HG03159 (cell line): ENCODE measurements around the gene TRIM38.
"Not testable (repeated sequence)": the region's sequence is repeated elsewhere in the genome, so short reads cannot be mapped to it uniquely, and the experiment has no call there.

ENCODE experiments used
- ATAC-seq: cut with Tn5 transposase; IDR thresholded peaks from one replicate; pipeline ENCODE4 v1.9.1; 2021; ENCODE audit warnings: mild to moderate bottlenecking, moderate library complexity; ENCODE audit not compliant: unreplicated experiment

Gene TRIM38

DNA sequence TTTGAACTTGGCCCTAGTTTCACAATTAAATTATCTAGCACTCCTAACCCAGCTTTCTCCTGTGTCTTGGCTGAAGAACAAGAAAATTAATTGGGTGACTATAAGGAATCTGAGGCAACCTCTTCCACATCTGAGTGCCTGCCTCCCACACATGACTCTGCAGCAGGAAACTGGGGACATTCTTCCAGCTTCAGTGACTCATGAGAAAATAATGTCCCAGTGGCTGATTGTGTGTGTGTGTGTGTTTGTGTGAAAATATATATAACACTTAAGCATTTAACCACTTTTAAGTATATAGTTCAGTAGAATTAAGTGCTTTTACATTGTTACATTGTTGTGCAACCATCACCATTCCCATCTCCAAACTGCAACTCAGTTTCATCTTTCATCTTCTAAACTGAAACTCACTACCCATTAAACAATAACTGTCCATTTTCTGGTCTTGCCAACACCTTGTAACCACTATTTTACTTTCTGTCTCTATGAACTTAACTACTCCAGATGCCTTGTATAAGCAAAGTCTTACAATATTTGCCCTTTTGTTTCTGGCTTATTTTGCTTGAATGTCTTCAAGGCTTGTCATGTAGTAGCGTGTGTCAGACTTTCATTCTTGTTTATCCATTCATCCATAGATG is 8.7 kb downstream of the TRIM38 start:
- ATAC-seq = no peak

DNA sequence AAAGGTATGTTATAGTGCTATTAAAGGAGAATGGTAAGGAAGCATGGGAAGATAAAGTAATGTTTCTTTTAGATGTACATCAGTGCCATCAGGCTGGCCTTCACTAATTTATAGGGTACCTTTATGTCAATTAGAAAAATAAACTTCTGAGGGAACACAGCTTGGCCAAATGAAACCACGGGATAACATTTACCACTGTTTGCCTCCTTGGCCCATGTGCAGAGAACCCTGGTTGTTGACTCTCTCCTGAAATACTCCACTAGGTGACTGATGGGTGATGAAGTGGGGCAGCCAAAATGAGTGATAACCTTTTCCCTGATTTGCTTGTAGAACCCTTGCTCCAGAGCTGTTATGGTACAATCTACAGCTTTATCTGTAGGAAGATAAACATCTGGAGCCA is 9.5 kb downstream of the TRIM38 start:
- no peak for ATAC-seq

DNA sequence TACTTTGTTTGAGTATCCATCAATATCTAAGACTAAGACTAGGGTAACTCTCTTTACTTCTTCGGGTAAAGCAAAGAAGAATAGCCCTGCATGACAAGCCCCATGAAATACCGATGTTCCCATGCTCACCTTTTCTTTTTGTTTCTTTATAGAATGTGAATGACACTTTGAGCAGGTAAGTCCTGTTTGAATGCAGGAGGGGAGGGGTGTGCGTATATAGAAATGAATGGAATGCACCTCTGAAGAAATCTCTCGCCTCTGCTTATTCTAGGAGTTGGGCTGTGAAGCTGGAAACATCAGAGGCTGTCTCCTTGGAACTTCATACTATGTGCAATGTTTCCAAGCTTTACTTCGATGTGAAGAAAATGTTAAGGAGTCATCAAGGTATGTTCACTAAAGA is 10.3 kb downstream of the TRIM38 start:
- ATAC-seq = no peak

DNA sequence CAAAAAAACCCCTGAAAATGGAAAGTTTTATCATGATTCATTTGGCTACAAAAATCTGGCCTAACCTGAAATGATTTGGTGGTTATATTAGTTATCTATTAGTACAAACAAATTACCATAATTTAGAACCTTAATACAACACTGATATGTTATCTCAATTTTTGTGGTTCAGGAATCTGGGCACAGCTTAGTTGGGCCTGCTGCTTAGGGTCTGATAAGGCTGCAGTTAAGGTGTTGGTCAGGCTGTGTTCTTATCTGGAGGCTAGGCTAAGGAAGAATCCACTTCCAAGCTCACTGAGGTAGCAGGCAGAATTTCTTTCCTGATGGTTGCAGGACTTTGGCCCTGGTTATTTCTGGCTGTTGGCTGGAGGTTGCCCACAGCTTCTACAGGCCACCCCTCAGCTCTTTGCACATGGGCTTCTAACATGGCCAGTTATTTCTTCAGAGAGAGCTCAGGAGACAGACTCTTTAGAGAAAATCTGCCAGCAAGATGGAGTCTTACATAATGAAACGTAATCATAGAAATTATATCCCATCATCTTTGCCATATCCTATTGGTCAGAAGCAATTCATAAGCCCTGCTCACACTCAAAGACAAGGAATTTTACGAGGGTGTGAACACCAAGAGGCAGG is 11.4 kb downstream of the TRIM38 start:
- no peak for ATAC-seq

DNA sequence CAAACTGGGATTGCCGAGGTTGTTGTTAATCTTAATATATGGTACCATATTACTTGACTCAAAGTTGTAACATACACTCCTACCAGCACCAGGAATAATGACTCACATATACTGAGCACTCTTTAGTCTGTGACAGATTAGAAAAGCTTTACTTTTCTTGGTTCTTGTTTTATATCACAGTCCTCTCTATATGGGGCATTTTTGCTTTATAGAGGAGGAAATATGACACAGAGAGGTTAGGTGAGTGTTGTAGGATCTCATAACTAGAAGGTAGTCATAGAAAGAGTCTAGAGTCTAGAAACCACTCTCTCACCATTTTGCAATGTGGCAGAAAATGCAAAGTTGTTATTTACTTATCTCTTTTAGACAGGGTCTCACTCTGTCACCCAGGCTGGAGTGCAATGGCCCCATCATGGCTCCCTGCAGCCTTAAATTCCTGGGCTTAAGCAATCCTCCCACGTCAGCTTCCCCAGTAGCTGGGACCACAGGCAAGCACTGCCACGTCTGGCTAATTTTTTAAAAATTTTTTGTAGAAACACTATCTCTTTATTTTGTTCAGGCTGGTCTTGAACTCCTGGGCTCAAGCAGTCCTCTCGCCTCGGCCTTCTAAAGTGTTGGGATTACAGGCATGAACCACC is 13.4 kb downstream of the TRIM38 start:
- no peak for ATAC-seq

DNA sequence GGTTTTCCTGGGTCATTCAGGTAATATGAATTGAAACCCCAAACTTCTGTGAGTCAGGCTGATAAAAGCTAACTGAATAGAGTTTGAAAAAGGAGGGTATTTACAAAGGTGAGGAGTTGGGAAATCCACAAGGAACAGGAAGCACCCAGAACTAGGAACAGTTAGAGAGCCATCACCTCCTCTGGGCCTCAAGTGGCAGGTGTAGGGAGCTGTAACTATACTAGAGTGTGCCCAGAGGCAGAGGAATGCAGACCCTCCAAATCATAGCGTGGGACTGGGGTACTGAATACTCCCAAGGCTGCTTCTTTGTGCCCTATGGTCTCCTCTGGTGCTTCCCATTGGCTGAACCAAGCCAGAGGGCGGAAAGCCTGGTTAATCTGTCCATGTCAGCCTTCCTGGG is 18.3 kb downstream of the TRIM38 start:
- ATAC-seq = no peak

DNA sequence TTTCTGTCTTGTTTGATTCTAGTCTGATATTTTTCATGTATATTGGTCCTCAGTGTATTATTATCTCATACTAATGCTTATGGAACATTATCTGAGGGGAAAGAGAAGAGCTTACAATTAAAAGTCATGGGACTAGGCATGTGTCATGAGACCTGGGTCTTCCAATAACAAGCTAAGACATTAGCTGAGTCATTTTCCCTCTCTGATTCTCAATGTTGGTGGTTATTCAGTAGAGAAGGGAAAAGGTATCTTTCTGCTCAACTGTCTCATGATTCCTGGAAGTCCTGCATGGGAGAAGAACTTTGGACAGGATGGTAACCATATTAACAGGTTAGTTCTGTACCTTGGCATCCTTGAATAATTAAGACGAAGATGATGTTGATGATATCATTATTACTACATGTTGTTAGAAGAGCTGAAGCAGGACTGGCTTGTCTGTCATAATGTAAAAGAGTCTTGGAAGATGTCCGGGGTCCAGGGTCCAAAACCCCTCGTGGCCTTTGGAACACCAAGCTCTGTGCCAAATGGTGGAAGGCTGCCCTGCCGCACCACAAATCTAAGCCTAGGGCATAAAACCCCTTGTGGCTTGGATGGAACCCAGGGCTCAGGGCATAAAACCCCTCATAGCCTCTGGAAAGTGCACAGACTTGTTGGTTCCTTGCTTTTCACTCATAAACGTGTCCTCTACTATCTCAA is 19.1 kb downstream of the TRIM38 start:
- no peak for ATAC-seq

DNA sequence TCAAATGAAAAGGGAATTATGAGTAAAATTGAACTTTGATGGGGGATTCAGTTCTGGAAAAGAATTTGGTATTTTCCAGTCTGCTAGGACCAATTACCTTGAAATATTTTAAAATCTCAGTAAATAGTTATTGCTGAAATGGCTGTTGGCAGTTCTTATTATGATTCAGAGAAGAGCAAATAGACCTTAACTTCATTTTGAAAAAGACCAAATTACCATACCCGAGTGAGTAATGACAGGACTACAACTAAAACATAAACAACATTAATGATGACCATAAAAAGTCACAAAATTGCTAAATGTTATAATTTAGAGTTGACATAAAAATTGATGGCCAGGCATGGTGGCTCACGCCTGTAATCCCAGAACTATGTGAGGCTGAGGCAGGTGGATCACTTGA is 21.7 kb downstream of the TRIM38 start:
- no peak for ATAC-seq

DNA sequence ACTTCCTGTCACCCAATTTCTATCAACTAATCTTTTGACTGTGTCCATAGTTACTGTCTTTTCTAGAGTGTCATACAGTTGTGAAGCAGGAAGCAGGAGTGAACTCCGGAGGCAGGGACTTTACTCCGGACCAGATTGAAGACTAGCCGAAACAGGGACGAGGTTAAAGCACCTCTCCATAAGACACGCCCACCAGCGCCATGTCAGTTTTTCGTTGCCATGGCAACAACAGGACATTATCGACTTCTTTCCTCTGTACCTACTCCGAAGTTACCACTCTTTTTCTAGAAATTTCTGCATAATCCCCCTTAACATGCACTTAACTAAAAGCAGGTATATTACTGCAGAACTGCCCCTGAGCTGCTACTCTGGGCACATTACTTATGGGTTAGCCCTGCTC is 25.2 kb downstream of the TRIM38 start:
- no peak for ATAC-seq

DNA sequence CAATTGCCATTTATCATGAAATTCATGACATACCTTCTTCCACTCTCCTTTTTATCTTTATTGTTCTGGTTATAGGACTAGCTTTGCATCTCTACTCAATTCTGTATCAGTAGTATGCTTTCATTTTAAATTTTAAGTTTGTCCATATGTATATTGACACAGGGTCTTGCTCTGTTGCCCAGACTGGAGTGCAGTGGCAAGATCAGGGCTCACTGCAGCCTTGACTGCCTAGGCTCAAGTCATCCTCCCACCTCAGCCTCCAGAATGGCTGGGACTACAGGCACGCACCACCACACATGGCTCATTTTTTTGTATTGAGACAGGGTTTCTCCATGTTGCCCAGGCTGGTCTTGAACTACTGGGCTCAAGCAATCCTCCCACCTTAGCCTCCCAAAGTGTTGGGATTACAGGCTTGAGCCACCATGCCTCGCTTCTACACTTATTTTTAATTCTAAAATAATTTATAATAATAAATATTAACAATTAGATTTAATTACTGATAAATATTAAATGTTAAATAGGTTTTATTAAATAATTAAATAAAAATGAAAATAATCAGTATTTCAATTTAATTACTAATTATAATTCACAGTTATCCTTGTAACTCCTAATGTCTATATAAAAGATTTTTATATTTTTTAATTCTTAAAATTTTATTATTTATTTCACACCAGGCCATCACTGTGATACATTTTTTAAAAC is 27.7 kb downstream of the TRIM38 start:
- no peak for ATAC-seq

DNA sequence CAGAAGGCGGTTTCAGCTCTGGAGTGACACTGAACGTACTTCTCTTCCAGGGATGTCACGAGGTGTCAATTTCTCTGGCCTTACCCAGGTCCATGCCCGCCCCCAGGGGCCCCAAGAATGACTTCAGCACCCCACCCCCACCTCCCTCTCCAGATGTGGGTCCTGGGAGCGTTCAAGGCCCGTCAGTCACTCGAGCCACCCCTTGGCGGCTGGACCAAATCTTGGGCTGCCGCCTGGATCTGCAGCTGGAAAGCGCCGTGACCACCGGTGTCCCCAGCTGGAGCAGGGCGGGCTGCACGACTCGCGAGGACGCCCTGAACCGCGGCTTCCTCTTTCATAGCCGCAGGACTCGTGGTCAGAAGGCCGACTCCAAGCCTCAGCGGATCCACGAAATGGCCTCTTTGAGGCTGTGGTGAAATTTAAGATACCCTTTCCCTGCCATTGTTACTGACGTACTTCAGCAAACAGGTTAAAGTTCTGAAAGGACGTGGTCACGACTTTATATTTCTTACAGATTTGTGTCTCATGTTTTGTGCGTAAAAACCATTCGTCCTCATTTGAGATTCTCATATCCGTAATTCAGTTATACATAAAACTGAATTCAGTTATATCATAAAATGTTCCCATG is 29.3 kb downstream of the TRIM38 start:
- ATAC-seq = peak; percentile 48

DNA sequence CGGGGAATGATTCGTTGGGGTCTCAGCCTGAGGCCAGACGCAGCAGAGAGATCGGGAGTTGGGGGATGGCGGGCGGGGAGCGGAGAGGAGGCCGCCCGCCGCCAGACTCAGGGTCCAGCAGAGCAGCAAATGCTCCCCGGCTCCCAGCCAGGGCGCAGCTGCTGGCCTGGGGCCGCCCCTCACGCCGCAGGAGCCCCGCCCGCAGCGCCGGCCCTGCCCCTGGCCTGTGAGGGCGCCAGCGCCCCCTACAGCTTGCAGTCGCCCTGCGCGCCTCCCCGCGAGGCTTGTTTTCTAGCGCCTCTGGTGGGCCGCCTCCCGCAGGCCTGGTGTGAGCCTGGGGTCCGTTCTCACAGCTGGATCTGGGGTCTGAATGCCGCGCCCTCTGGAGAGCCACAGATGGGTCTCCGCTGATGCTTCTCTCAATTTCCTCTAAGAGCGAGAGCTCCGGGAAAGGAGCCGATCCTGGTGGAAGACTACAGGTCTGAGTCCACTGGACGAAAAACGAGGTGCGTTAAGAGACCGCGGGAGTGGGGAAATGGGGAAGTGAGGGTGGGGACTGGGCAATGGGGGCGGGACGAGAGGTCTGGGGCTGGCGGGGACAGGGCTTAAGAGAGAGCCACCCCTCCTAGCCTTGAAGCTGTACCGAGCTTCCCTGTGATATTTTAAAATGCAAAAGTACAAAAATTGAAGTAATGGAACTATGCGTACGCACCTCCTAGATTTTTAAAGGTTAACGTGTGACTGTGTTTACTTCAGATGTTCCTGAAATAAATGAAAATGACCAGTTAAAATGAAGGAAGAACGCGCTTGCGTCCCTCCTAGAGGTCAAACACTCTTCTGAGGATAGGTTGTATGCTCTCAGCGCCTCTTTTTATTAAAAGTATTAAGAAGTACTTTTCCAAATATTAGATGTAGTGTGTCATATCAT is 30.1 kb downstream of the TRIM38 start:
- peak; percentile 85 for ATAC-seq

DNA sequence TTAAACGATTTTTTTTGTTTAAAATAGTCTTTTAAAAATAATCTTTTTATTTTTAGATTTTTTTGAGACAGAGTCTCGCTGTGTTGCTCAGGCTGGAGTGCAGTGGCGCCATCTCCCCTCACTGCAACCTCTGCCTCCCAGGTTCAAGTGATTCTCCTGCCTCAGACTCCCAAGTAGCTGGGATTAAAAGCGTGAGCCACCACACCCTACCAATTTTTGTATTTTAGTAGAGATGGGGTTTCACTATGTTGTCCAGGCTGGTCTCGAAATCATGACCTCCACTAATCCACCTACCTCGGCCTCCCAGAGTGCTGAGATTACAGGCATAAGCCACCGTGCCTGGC is 30.7 kb downstream of the TRIM38 start:
- not testable (repeated sequence) for ATAC-seq

DNA sequence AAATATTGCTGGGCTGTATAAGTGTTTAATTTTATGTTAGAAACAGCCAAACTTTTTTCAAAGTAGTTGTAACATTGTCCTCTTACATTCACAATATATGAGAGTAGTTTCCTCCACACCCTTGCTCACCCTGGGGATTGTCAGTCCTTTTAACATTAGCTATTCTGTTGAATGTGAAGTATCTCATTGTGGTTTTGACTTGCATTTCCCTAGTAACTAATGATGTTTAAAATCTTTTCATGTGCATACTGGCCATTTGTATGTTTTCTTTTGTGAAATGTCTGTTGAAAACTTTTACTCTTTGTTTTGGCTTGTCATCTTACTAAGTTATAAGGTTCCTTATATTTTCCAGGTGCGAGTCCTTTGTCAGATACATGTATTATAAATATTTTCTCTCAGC is 32.9 kb downstream of the TRIM38 start:
- ATAC-seq = no peak

DNA sequence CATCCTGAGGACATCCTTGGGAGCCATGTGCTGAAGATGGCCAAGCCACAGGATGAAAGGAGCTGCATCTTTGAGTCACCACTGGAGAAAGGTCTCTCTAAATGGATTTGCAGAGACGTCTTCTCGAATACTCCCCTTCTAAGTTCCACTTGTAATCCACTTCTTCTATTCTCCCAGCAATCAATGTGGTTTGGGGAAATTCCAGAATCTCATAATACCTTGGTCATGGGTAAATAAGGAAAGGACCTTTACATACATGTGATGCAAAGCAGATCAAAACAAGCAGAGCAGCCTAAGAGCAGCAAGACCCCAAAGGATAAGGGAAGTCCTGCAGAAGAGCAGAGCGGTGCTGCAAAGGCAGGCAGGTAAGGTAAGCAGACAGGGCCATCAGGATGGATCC is 35.3 kb downstream of the TRIM38 start:
- no peak for ATAC-seq

DNA sequence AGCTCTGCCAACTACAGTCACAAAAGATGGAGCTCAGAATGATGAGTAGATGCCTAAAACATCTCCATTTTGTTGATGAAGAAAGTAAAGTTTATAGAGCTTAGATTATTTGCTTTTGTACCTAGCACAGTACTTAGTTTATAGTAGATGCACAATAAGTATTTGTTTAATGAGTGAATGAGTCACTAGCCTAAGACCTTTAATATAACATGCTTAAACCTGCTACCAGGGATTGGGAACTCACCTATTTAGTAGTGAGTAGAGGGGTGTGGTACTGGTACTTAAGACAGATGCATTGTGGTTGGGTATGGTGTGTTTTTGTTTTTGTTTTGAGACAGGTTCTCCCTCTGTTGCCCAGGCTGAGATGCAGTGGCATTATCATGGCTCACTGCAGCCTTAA is 35.8 kb downstream of the TRIM38 start:
- ATAC-seq = no peak

DNA sequence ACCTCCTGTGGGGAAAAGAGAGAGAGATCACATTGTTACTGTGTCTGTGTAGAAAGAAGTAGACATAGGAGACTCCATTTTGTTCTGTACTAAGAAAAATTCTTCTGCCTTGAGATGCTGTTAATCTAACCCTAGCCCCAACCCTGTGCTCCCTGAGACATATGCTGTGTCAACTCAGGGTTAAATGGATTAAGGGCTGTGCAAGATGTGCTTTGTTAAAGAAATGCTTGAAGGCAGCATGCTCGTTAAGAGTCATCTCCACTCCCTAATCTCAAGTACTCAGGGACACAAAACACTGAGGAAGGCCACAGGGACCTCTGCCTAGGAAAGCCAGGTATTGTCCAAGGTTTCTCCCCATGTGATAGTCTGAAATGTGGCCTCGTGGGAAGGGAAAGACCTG is 36.6 kb downstream of the TRIM38 start:
- not testable (repeated sequence) for ATAC-seq

DNA sequence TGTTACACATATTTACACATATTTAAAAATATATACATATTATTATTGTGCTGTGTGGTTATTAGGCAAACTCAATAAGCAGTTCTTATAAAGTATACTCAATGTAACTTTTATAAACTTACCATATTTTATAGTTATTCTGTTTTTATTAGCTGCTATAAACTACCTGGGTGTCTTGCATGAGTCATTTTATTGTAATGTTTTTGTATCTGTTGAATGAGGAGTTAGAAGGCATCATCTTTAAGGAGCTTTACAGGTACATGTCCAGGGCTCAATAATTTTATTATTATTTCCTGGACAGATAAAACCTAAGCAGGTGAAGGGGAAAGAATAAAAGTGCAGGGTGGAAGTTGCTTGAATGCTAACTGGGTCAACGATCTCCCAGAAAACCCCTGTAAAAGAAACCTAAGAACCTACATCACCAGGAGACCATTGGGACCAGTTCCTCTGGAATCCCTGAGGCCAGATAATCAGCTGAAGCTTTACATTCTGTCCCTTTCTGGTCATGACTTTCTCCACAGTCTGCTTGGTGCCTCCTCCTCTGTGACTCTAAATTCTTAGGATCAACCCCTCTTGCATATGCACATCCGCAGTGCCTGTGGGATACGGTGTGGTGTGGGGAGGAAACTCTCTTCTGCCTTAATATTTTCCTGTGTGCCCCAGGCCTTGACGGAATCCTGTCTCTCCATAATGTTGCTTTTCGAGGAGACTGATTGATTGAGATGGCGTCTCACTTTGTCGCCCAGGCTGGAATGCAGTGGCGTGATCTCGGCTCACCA is 38.0 kb downstream of the TRIM38 start:
- no peak for ATAC-seq

DNA sequence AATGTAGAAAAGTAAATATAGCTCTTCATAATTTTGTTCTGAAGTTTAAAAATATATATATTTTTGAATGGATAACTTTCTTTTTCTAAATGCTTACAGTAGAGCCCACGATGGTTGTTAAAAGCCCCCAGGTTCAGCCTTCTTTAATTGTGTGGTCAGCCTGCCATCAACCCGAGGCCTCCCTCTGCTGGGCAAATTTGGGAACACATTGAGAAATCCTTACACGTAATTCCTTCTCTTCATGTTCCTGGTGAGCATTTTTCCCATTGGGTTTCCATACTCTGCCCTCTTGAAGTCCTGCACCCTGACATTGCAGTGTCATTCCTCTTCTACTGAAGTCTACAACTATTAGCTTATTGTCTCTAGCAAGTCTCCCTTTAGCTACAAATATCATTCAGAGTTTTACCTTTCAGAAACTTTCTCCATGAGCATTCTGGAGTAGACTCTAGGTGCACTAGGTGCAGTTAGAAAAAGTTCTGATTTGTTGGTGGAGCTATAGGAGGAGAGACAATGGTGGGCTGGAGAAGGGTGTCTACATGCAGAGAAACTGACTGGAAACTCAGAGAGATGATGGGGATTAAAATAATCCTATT is 40.6 kb downstream of the TRIM38 start:
- no peak for ATAC-seq
